ENCODE measurements around the gene BSX.

The BSX gene

GRCh38 chr11:122981388-122982264 is at the start of gene BSX:
Gene BSX (minus strand): TSS chr11:122981834. CDS start chr11:122981671, 163 bp downstream.
- Histone ChIP-seq H3K9me3 (ENCODE audit: control insufficient read depth in 1 of 2, low read length in 2 of 2) (no peaks in the 10 kb centered on the region), H3K27ac (ENCODE audit: low read length) (no peak within 1 kb of the TSS), H3K27me3 (ENCODE audit: low read depth, low read length) (peaks cover 71% of the 10 kb centered on the region), H3K36me3 (ENCODE audit: control insufficient read depth in 1 of 2, insufficient read depth in 2 of 2, low read length in 2 of 2) (no peaks in the 10 kb centered on the region), H3K4me1 (ENCODE audit: control insufficient read depth in 1 of 2, insufficient read depth in 2 of 2, low read length in 2 of 2) (peaks cover 3 to 44% of the 10 kb centered on the region in 2 donors), H3K4me3 (ENCODE audit: low read depth in 1 of 2, low read length in 2 of 2) (no peak within 1 kb of the TSS)

- Histone ChIP-seq H3K4me1 (ENCODE audit: control insufficient read depth in 1 of 2, insufficient read depth in 2 of 2, low read length in 2 of 2) (no peaks in the 10 kb centered on the region), H3K27me3 (ENCODE audit: low read depth, low read length) (no peaks in the 10 kb centered on the region), H3K4me3 (ENCODE audit: low read depth in 1 of 2, low read length in 2 of 2) (no peak overlapping the region)
Measured at GRCh38 chr11:123030517-123030916, 48.9 kb upstream of the BSX start.

DNA sequence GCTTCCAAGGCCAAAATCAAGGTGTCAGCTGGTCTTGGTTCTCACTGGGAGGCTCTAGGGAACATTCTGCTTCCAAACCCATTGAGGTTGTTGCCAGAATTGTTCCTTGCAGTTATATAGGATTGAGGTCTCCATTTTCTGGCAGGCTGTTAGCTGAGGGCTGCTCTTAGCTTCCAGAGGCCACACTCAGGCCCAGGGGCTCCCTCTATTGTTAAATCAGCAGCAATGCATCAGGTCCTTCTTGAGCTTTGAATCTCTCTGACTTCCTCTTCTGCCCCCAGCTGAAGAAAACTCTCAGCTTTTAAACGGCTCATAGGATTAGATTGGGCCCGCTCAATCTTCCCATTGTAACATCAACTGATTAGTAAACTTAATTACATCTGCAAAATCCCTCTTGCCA is 39.3 kb upstream of the BSX start:
- Histone ChIP-seq H3K36me3 (ENCODE audit: control insufficient read depth in 1 of 2, insufficient read depth in 2 of 2, low read length in 2 of 2) (no peaks in the 10 kb centered on the region), H3K27me3 (ENCODE audit: low read depth, low read length) (no peaks in the 10 kb centered on the region), H3K9me3 (ENCODE audit: control insufficient read depth in 1 of 2, low read length in 2 of 2) (no peaks in the 10 kb centered on the region), H3K4me3 (ENCODE audit: low read depth in 1 of 2, low read length in 2 of 2) (no peak overlapping the region), H3K27ac (ENCODE audit: low read length) (no peak overlapping the region), H3K4me1 (ENCODE audit: control insufficient read depth in 1 of 2, insufficient read depth in 2 of 2, low read length in 2 of 2) (no peaks in the 10 kb centered on the region)

More at GRCh38 chr11:123030517-123030916, 48.9 kb upstream of the BSX start:
- Histone ChIP-seq H3K36me3 (ENCODE audit: control insufficient read depth in 1 of 2, insufficient read depth in 2 of 2, low read length in 2 of 2) (no peaks in the 10 kb centered on the region), H3K27ac (ENCODE audit: low read length) (no peak overlapping the region), H3K9me3 (ENCODE audit: control insufficient read depth in 1 of 2, low read length in 2 of 2) (no peaks in the 10 kb centered on the region)

DNA sequence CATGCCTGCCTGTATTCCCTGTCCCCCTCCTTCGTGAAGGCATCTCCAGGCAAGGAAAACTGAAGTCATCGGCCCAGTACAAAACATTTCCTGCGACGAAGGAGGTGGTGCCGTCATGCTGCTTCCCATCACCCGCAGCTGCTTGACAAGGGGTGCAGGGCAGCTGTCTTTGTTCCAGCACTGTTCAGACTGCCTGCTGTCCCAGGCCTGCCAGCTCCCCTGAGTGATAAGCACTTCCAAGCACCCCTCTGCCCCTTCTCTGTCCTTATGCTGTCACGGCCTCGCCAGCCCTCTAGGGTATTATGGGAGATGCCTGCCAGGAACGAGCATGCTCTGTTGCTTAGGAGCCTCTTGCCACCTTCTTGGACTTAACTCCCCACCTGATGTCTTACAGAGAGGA is 37.1 kb upstream of the BSX start:
- Histone ChIP-seq H3K4me1 (ENCODE audit: control insufficient read depth in 1 of 2, insufficient read depth in 2 of 2, low read length in 2 of 2) (no peaks in the 10 kb centered on the region), H3K27me3 (ENCODE audit: low read depth, low read length) (no peaks in the 10 kb centered on the region), H3K36me3 (ENCODE audit: control insufficient read depth in 1 of 2, insufficient read depth in 2 of 2, low read length in 2 of 2) (no peaks in the 10 kb centered on the region), H3K4me3 (ENCODE audit: low read depth in 1 of 2, low read length in 2 of 2) (no peak overlapping the region), H3K9me3 (ENCODE audit: control insufficient read depth in 1 of 2, low read length in 2 of 2) (no peaks in the 10 kb centered on the region), H3K27ac (ENCODE audit: low read length) (no peak overlapping the region)

DNA sequence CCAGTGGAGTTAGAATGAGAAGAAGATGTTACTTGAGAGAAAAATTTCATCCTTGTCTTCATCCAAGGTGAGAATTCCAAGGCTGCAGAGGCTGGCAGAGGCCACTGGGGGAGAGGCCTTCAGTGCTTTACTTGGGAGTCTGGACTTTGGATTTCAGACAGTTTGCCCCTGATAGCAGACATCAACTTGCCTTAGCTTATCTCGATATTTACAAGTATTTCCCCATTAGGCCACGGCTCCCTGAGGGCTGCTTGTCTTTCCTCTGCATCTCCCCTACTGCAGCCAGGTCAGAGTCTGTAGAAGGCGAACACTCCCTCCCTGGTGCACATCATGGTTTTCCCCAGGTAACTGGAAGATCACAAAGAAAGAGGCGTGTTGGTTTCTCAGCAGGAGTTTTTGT is 29.9 kb upstream of the BSX start:
- Histone ChIP-seq H3K9me3 (ENCODE audit: control insufficient read depth in 1 of 2, low read length in 2 of 2) (no peaks in the 10 kb centered on the region), H3K4me1 (ENCODE audit: control insufficient read depth in 1 of 2, insufficient read depth in 2 of 2, low read length in 2 of 2) (no peaks in the 10 kb centered on the region), H3K36me3 (ENCODE audit: control insufficient read depth in 1 of 2, insufficient read depth in 2 of 2, low read length in 2 of 2) (no peaks in the 10 kb centered on the region), H3K27ac (ENCODE audit: low read length) (no peak overlapping the region), H3K27me3 (ENCODE audit: low read depth, low read length) (no peaks in the 10 kb centered on the region), H3K4me3 (ENCODE audit: low read depth in 1 of 2, low read length in 2 of 2) (no peak overlapping the region)

DNA sequence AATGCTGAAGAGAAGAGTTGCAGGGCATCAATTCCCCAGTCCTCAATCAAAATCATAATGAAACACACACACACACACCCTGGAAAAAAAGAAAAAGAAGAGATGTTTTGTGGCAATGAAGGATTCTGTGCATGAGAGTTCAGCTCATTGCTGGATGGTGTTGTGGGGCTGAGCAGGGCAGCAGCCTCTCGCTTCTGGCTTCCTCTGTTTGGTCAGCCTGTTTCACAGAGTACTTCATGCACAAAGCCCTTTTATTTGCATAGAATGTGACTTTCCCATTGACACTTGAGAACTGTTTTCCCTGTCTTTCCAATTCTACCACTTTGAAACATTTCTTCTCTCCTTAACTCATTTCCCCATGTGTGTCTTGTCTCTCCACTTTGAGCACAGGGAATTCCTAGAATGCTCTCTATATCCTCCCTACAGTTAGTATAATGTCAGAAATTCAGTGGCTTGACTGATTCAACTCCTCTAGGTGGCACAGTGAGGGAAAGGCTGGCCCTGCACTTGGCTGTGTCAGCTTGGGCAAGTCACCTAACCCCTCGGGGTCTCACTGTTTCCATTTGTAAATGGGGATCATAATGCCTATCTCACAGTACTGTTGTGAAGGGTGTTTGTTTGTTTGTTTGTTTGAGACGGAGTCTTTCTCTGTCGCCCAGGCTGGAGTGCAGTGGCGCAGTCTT is 25.4 kb upstream of the BSX start:
- Histone ChIP-seq H3K9me3 (ENCODE audit: control insufficient read depth in 1 of 2, low read length in 2 of 2) (no peaks in the 10 kb centered on the region), H3K27ac (ENCODE audit: low read length) (no peak overlapping the region), H3K27me3 (ENCODE audit: low read depth, low read length) (no peaks in the 10 kb centered on the region), H3K4me3 (ENCODE audit: low read depth in 1 of 2, low read length in 2 of 2) (no peak overlapping the region), H3K4me1 (ENCODE audit: control insufficient read depth in 1 of 2, insufficient read depth in 2 of 2, low read length in 2 of 2) (no peaks in the 10 kb centered on the region), H3K36me3 (ENCODE audit: control insufficient read depth in 1 of 2, insufficient read depth in 2 of 2, low read length in 2 of 2) (no peaks in the 10 kb centered on the region)

GRCh38 chr11:123000721-123001120 is 19.1 kb upstream of the BSX start:
- H3K27ac ChIP-seq (ENCODE audit: low read length): no peak overlapping the region
- no peaks in the 10 kb centered on the region for H3K9me3 ChIP-seq (ENCODE audit: control insufficient read depth in 1 of 2, low read length in 2 of 2)
- H3K4me1 ChIP-seq (ENCODE audit: control insufficient read depth in 1 of 2, insufficient read depth in 2 of 2, low read length in 2 of 2): no peaks in the 10 kb centered on the region
- no peak overlapping the region for H3K4me3 ChIP-seq (ENCODE audit: low read depth in 1 of 2, low read length in 2 of 2)
- H3K27me3 ChIP-seq (ENCODE audit: low read depth, low read length): peaks cover under 1% of the 10 kb centered on the region
- H3K36me3 ChIP-seq (ENCODE audit: control insufficient read depth in 1 of 2, insufficient read depth in 2 of 2, low read length in 2 of 2): no peaks in the 10 kb centered on the region

GRCh38 chr11:122998727-122999366 is 17.2 kb upstream of the BSX start:
- no peak overlapping the region for H3K4me3 ChIP-seq (ENCODE audit: low read depth in 1 of 2, low read length in 2 of 2)
- peaks cover 3% of the 10 kb centered on the region for H3K27me3 ChIP-seq (ENCODE audit: low read depth, low read length)
- no peaks in the 10 kb centered on the region for H3K4me1 ChIP-seq (ENCODE audit: control insufficient read depth in 1 of 2, insufficient read depth in 2 of 2, low read length in 2 of 2)
- no peaks in the 10 kb centered on the region for H3K36me3 ChIP-seq (ENCODE audit: control insufficient read depth in 1 of 2, insufficient read depth in 2 of 2, low read length in 2 of 2)
- no peaks in the 10 kb centered on the region for H3K9me3 ChIP-seq (ENCODE audit: control insufficient read depth in 1 of 2, low read length in 2 of 2)
- no peak overlapping the region for H3K27ac ChIP-seq (ENCODE audit: low read length)

DNA sequence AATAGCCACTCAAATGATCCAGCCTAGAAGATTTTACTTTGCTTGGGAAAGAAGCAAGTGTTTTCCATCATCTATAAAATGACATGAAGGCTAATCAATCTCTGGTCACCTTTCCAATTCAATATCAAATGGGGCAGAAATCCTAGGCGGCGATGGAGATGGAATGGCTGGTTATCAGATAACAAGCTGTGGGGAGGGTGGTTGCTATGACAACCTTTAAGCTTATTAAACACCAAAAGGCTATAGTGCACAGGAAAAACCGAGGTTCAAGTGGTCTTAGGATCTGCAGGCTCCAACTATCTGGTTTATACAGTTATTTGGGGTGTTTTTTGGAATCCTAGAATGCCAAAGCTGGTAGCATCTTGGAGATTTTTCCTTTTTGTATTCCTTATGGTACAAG is 13.9 kb upstream of the BSX start:
- H3K4me1 ChIP-seq (ENCODE audit: control insufficient read depth in 1 of 2, insufficient read depth in 2 of 2, low read length in 2 of 2): no peaks in the 10 kb centered on the region
- no peaks in the 10 kb centered on the region for H3K36me3 ChIP-seq (ENCODE audit: control insufficient read depth in 1 of 2, insufficient read depth in 2 of 2, low read length in 2 of 2)
- peaks cover 3% of the 10 kb centered on the region for H3K27me3 ChIP-seq (ENCODE audit: low read depth, low read length)

DNA sequence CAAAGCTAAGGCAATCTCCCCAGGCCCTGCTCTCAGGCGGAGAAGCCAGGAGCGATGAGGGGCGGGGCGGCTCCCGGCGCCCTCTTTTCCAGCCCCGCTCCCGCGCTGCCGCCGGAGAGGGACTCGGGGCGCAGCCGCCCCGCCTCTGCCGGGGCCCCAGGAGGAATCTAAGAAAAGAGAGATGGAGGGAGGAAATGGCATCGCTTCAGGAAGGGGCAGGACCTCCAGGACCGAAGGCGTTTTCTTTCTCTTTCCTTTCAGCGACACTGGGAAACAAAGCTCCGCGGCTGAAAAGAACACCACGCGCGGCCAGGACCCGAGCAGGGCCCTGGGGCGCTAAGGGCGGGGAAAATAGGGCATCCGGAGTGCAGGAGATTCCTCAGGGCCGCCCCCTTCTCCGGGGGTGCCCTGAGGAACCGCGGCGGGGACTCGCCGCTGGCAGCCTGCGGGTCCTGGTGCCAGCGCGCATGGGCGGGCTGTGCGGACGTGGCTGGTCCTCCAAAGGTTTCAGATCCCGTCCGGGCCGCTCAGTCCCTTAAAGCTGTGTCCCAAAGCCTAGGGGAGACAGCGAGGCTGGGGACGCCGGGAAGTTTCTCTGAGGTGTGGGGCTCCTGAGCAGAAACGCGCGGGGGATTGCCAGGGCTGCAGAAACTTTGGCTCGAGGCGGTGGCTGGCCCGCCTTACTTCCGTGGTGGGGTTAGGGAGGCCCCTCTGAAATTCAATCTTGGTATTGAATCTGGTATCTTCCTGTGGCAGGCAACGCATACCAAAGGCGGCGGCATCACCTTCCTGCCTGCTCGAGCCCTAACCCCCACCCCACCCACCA is 2.8 kb upstream of the BSX start:
- no peak overlapping the region for H3K27ac ChIP-seq (ENCODE audit: low read length)
- H3K4me1 ChIP-seq (ENCODE audit: control insufficient read depth in 1 of 2, insufficient read depth in 2 of 2, low read length in 2 of 2): peaks cover 3 to 27% of the 10 kb centered on the region in 2 donors
- H3K4me3 ChIP-seq (ENCODE audit: low read depth in 1 of 2, low read length in 2 of 2): peak overlapping the region; percentile 60 to 89
- H3K36me3 ChIP-seq (ENCODE audit: control insufficient read depth in 1 of 2, insufficient read depth in 2 of 2, low read length in 2 of 2): no peaks in the 10 kb centered on the region
- H3K27me3 ChIP-seq (ENCODE audit: low read depth, low read length): peaks cover 53% of the 10 kb centered on the region
- H3K9me3 ChIP-seq (ENCODE audit: control insufficient read depth in 1 of 2, low read length in 2 of 2): no peaks in the 10 kb centered on the region

More for the DNA sequence above, 13.9 kb upstream of the BSX start:
- H3K27ac ChIP-seq (ENCODE audit: low read length): no peak overlapping the region
- H3K9me3 ChIP-seq (ENCODE audit: control insufficient read depth in 1 of 2, low read length in 2 of 2): no peaks in the 10 kb centered on the region
- H3K4me3 ChIP-seq (ENCODE audit: low read depth in 1 of 2, low read length in 2 of 2): no peak overlapping the region

Measured in muscle layer of duodenum (tissue), 2 donors.